ENCODE results near the gene MCC.

Gene MCC

DNA sequence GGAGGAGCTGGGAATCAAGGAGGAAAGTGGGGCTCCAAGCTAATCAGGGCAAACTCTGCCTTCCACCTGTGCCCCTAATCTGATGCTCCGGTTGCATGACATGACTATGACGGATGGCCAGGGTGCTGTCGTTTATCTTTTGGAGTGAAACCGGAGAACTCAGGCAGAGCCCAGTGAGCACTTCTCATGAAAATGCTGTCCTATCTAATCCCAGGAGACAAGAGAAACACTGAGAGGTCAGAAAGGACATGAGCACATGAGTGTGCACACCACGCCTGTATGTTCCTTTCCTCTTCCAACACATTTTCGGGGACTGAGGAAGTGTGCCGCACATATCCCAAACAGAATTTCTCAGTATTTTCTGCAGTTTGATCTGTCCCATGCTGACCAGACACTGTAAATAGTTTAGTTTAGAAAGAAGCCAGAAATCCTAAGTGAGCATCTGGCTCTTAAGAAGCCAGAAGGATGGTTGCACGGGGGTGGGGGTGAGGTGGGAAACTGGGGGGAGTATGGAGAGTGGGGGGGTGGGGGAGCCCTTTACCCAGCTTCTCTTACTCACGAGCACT is 270.6 kb downstream of the MCC start:
- DNase-seq = peak; percentile 35

DNA sequence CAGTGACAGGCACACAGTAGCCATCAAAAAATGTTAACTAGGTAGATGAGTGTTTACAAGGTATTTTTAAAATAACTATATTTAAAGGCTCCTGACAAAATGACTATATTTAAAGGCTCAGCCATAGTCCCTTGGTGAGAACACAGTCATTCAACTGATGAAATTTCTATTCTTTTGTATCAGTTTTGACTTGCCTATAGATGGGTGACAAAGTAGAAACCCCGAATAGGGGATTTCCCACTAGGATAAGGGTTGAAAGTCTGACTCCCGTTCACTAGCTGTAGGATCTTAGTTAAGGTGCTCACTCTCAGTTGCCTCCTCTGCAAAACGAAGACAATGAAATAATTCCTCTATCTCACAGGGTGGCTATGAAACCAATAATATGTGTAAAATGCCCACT is 271.7 kb downstream of the MCC start:
- DNase-seq = no peak

DNA sequence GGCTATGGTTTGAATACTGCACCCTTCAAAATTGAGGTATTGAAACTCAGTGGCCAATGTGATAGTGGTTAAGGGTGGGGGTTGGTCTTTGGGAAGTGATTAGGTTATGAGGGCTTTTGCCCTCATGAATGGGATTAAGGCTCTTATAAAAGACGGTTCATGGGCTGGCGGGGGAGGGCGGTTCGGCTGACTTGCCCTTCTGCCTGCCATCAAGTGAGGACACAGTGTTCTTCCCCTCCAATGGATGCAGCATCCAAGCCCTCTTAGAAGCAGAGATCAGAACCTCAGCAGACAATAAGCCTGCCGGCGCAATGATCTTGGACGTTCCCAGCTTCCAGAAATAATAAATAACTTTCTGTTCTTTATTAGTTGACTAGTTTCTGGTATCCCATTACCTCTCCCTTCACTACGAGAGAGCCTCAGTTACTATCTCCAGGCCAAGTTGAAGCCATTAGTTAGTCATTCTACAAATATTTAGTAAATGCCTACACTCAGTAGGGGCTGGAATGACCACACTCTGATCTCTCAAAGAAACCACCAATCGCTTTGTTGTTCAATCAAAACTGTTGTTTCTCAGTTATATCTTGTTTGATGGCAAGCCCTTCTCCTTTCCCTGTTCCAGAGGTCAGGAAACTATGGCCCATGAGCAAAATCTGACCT is 272.7 kb downstream of the MCC start:
- no peak for DNase-seq

DNA sequence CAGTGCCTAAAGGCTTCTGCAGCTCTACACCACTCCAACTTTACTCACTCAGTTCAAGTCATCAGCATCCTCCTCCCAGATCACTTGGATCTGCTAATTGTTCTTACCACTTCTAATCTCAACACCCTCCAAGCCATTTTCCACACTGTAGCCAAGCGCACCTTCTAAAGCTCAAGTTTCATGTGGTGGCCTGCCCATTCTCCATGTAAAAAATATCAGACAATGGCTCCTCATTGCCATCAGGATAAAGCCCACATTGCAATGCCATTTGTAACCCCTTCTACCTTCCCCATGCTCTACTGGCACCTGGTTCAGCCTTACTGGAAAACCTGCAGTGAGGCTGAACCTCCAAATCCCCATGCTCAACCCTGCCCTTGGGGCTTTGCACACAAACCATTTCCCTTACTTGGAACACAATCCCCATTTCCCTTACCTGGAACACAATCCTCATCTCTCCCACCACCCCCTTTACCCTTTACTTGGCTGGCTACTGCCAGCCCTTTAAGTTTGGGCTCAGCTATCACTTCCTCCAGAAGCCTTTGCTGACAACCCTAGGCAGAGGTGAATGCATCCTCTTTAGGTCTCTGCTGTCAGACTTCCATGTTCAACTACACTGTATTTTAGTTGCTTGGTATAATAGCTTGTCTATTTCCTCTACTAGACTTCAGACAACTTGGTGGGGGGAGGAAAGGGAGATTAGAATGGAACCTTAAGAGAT is 273.5 kb downstream of the MCC start:
- no peak for DNase-seq

DNA sequence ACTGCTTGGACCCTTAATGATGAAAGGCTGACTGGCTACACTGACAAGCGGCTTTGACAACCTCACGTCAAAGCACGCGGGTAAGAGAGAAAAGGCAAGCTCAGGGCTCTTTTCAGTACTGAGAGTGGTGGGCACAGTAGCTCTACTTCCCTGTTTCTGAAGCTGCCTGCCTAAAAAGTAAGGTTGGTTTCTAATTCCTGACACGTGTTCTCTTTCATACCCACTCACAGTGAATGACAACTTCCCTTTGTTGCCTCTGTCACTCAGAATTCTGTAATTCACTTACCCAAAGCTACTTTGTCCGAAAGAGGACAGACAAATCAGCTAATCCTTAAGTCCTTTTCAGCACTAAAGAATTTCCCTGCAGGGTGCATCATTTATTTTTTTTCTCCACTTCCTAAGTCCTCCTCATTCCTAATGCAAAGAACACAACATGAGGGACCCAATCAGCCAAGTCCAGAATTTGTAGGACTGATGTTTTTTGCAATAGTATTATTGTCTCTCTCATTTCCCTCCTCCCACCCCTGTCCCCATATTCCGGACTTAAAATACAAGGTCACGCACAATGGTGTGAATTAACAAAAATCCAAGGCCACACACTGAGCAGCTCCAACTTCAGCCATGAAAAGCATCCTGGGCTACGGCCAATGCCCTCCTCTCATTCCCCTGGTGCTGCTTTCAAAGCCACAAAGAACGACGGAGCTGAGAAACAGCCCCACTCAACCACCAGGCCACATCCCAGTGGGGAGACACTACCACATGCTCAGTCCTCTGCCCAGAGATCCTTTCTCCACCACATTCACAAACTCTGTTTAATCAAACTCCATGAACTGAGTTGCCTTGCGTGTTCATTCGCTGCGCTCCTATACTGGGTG is 274.5 kb downstream of the MCC start:
- no peak for DNase-seq

DNA sequence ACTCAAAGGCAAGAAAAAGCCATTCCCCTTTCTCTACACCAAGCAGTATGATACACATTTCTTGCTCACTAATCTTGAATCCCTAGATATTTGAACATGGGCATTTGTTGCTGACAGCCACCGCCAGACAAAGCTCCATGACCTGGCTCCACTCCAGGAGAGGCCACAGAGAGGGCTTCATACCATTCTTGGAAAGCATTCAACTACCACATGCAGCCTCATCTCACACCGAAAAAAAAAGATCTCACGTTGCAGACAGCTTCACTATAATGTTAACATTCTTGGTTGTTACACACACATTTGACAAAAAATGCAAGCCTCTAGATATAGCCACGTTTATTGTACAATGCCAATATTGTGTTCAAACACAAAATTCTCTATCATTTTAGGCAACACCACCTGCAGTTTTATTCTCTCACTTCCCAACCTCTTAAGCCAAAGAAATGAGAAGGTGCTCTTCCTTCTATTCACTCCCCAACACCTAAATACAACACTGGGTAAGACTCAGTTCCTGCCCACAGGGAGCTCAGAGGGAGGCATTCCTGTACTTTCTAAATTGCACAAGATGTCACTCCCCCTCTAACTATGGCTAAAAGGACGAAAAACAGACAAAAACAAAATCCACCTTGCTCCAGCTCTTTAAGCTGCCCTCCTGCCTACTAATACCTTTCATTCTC is 275.9 kb downstream of the MCC start:
- peak; percentile 65 for DNase-seq

DNA sequence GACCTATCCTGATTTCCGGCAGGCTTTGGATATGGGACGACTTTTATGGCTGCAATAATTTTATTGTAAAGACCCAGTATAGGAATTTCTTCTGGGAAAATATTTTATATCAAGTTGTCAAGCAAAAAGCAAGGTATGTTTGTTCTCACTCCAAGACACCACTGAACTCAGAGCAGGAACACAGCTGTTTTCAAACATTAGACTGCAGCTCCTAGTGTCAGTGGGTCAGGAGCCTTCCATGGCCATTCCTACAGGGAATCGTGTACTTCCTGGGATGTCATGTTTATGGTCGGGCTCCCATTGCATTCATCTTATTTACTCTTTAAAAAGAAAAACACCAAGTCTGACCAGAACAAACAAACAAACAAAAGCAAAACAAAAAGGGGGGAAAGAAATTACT is 278.8 kb downstream of the MCC start:
- no peak for DNase-seq

DNA sequence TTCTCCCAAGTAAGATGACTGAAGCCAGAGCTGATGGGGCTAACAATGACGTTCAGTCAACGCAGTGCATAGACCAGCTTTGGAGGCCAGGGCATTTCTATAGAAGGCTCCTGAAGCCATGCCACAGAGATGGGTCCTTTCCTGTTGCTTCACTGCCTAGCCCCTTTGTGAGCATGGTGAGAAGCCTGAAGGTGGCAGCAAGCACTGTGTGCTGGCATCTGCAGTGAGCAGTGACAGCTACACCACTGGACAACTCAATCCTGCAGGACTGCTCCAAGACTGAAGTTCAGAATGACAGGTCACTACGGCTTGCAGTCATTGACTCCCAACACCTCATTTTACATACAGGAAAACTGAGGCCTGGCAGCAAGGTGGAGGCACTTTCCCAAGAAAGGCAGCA is 282.4 kb downstream of the MCC start:
- DNase-seq = peak; percentile 23

DNA sequence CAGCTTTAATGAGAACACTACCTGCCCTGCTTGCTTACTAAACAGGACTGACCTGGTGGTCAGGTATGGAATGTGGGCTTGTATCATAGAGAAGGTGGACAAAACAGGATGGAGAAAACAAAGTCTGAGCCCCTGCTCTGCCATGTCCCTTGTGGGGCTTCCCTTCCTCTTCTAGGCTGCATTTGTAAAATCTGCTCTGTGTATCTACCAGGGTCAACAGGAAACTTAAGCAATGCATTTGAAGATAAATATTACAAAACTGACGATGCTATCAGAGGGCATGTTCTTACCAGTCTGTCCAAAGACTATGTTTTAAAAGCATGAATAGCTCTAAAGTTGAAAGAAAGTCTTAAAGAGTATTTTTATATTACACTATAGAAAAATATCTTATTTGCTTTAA is 282.9 kb downstream of the MCC start:
- DNase-seq = no peak

DNA sequence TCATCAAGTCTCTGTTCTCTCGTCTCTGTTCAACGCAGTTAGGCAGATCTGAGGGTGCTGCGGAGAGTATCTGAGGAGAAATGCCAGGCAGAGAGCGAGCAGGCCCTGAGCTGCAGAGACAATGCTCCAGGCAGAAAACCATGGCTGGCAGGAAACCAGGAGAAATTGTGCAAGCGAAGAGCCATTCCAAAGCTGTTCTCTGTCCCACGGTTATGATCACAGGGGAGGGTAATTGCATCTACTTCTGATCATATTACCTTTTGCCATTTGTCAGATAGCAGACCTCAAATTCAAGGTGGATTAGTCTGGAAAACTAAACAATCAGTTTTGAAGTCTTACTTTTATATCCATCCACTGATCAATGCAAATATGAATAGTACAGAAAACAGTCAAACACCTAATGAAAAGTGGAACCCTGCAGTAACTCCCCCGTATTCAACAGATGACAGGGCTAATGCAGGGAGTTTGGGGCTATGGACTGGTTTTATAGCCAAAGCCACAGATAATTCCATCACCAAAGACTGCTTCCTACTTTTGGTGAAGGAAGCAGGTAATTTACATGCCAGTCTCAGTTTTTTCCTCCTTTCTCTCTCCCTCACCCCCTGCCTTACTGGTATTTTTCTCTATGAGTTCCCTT is 283.6 kb downstream of the MCC start:
- peak; percentile 67 for DNase-seq

DNA sequence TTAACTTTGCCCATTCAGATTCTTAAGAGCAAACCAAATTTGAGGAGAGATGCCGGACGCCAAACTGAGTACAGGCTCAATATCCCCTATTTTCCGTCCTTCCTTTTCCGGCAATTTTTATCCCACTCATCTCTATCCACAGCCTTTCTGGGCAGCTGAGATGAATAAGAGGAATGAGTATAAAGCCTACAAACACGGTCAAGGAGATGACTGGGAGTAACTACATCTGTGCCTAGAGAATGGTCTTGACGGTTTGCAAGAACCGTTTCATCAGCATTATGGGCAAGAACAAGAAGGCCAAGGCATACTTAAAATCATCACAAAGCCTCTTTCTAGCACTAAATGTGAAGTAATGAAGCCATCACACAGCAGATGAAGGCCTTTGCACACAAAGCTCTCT is 284.3 kb downstream of the MCC start:
- DNase-seq = no peak

DNA sequence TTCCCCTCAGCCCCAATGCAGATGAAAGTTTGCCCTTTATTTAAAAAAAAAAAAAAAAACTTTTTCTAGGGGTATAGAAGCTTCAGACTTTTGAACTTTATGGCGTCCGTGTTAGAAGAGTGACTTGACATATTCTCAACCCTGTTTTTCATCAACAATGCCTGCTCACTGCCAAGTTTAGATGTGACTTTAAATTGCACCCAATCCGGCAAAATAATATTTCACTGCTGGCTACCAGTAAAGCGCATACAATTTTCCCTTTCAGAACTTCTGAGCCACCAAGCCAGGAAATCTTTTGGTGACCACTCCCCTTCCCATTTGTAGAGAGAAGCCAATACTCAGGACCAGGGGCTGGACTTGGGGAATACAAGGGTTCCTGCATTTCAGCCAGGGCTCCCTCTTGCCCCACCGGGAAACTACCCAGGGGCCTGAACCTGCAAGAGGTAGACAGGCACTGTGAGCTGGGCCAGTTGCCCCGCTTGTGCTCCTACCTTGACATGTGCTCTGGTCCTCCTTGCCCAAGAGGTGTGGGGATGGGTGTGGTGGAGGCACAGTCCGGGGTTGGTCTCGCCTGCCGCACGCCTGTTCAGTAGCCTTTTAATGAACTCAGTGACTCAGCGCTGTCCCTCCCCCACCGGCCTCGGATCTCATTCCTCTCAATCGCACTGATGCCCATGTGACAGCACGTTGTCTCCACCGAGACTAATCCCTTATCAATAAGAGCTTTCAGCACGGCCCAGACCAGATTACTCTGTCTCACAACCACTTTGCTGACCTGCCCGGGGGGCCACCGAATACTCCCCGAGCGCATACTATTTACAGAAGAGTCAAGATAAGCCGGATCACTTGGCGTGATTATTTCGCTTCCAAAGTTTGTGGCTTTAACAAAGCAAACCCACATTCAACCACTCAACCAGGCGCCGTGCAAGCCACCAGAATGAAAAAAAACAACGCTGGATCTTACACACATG is 285.2 kb downstream of the MCC start:
- peak; percentile 50 for DNase-seq

DNA sequence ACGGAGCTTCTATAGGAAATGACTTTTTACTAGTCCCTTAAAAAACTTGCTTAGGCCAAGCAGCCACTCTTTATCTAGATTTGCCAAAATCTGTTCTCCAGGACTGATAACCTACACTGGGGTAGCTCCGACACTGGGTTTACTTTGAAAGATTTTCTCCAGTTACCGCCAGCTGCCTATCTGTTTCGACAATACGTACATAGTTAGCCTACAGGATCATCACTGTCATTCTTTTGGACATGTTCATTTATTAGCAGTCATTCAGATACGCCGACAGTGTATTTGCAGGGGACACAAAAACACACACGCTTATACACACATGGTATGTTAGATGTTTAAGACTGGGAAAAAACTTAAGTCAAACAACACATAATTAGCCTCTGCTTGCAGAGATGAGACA is 286.0 kb downstream of the MCC start:
- DNase-seq = peak; percentile 30

DNA sequence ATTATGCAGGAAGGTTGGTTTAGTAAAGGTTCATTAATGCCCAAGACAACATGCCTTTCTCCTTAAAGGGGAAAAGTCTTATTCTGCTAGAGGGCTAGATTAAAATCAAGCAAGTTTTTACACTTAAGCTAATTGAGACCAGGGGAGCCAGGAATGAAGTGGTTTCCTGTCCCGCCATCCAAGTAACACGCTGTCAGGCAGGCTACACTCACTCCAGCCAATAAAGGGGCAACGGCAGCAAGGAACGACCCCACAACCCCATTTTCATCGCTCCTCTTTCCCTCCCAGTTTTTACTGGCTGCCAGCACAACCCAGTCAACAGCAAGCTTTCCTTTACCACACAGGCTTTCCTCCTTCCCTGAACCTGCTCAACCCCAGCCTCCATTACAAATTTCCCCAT is 286.5 kb downstream of the MCC start:
- DNase-seq = no peak

DNA sequence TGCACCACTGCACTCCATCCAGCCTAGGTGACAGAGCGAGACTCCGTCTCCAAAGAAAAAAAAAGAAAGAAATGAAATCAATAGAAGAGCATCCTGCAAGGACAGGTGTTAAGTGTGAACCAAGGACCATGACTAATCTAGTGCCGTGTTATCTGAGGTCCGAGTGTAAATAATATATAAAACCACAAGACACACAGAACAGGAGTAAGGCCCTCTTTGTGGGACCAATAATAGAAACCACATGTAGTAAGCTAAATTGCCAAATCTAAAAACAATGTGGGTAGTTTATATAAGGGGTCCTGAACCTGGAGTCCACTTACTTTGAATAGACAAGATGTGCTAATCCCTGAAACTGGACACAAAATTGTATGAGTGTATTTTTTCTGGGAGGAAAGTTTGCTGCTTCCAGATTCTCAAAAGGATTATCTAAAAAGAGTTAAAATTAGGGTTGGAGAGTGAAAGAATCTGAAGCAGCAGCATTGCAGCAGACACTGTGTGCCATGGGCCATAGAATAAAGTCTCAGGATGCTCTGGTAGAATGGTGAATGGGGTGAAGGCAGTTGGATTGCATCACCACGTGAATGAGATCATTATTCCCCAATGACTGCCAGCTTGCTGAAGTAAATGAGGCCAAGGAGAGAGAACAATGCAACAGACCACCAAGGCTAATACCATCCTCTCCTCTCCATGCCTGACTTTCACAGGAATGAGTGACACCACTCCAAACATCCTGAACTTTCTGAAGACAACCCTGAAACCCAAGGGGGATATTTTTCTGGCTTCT is 288.9 kb downstream of the MCC start:
- DNase-seq = no peak

DNA sequence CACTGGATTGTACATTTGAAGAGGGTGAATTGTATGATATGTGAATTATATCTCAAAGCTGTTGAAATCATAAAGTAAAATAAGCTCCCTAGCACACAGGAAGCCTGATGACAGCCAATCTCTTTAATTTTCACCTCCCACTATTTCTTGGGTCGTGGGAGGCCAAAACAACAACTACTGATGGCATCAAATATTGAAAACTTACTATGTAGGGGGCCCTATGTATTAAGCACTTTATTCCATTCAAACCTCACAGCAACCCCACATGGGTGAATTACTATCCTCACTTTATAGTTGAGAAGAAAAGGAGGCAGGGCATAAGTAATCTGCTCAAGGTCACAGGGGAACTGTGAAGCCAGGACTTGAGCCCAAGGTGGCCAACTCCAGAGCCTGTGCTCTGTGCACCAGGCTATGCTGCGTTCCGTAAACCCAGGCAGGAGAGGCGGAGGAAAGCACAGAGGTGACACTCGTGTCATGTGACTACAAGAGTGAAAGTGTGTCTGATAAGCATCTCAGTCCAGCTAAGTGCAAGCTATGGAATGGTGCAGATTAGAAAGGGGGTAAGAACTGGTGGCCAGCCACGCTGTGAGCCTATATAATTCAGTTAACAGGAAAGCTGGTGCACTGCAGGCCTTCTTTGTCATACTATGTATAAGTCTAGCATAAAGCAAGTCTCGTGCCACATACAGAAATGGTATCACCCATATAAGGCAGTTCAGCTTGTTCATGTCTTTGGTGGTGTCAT is 290.6 kb downstream of the MCC start:
- no peak for DNase-seq

DNA sequence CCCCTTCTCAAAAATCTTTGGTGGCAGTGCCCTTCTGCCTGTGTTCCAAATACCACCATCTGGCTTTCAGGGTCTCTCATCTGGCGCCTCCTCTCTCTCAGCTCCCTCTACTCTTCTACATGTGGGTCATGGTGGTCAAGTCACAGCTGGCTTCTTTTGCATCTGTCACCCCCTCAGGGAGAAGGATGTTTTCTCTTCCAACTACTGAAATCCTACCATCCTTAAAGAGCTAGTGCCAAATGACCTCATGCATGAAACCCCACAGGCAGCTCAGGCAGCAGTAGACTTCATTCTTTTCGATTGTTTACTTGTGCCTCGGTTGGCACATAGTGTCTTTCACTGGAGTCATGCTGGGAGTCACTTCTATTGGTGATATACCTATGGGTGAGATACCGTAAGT is 292.5 kb downstream of the MCC start:
- DNase-seq = peak; percentile 89

DNA sequence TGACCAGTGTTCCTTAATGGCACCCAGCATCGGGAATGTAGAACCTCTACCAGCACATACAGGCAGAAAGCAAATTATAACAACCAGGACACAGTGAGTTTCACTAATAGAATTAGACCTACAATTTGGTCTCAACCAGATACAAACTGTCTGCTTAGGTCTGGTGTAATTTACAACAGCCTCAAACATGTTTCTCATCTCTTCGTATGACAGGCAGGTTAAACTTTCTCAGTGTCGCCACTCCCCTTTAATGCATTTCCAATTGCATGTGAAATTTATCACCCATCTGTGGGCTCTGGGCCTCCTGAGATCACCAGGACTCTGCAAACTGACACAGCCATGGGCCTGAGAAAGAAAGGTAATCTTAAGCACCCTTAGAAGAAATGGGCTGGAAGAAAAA is 293.0 kb downstream of the MCC start:
- DNase-seq = peak; percentile 59

DNA sequence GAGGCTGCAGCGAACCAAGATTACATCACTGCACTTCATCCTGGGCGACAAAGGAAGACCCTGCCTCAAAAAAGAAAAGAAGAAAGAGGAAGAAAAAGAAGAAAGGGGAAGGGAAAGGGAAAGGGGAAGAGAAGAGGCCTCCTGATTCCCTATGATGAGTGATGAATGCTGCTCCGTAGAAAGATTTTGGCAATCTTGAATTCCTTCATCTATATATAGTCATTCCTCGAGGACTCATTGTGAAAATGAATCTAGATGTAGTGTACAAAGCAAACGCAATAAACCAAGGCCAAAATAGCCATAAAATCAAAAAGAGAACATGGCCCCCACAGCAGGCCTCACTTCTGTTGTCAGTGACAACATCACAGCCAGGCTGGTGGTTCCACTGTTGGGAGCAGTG is 293.7 kb downstream of the MCC start:
- DNase-seq = no peak

DNA sequence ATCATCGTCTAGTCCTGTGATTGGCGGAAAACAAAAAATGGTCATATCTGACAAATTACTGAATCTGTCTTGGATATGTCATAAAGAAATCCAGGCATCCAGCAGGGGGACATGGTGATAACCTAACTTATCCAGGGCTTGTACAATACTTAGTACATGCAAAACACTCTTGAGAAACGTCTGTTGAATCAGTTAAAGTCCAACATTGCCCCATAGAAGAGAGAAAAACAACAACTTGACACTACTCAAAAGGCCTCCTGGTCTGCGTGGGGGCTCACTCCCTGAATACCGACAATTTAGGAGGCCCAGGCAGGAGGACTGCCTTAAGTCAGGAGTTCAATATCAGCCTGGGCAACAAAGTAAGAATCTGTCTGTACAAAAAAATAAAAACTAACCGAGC is 294.1 kb downstream of the MCC start:
- no peak for DNase-seq
